Sigmoid colon (tissue), 4 donors: ENCODE results near the gene ADK.

Experiments
- CTCF ChIP-seq, 4 experiments: fragments of 450-650 bp in 3 of 4; fragments of 200-600 bp in 1 of 4; IDR thresholded peaks; one replicate each; pipeline ENCODE4 v1.5.1; 2016 to 2019; ENCODE audit warnings: antibody characterized with exemption in 4 of 4, mild to moderate bottlenecking in 3 of 4, moderate library complexity in 2 of 4
- EP300 ChIP-seq, 4 donors: sonication (generic); formaldehyde crosslinking; IDR thresholded peaks; one replicate each; pipeline ENCODE4 v1.6.1; 2017; ENCODE audit warnings: antibody characterized with exemption in 4 of 4
- POLR2A ChIP-seq, 2 donors: fragments of 450-650 bp; IDR thresholded peaks; one replicate each; pipeline ENCODE4 v1.6.1; 2016; ENCODE audit warnings: antibody characterized with exemption in 2 of 2, mild to moderate bottlenecking in 2 of 2, moderate library complexity in 2 of 2
- POLR2AphosphoS5 ChIP-seq, 4 donors: sonication (generic); formaldehyde crosslinking; IDR thresholded peaks; one replicate each; pipeline ENCODE4 v1.6.1; 2017; ENCODE audit warnings: antibody characterized with exemption in 4 of 4

DNA sequence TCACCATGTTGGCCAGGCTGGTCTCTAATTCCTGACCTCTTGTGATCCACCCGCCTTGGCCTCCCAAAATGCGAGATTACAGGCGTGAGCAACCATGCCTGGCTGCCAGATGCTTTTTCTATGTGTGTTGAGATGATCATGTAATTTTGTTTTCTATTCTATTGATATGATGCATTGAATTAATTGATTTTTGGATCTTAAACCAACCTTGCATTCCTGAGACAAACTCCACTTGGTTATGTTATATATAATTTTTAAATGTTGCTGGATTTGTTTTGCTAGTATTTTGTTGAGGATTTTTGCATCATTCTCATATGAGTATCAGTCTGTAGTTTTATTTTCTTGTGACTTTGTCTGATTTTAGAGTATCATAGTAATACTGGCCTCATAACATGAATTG is 192.8 kb downstream of the ADK start:
- no peak for TF ChIP-seq CTCF (IDR thresholded peaks at IDR 0.05)
- TF ChIP-seq EP300 (IDR thresholded peaks at IDR 0.05): no peak
- TF ChIP-seq POLR2A (IDR thresholded peaks at IDR 0.05): no peak
- TF ChIP-seq POLR2AphosphoS5 (IDR thresholded peaks at IDR 0.05): no peak
